Activated CD4-positive, CD25-positive, alpha-beta regulatory T cell treated with anti-CD3 and anti-CD28 coated beads, Interleukin-2, amount 50 U/mL, for 24 hours (primary cell): ENCODE results near the gene ADGRF3.
"Not testable (repeated sequence)": the region's sequence is repeated elsewhere in the genome, so short reads cannot be mapped to it uniquely, and the experiment has no call there.

Source experiments
- ATAC-seq, 2 donors: fragments of 150-1000 bp; cut with Tn5 transposase; one replicate each; pipeline ENCODE4 v1.10.0; 2021; ENCODE audit warnings: mild to moderate bottlenecking in 1 of 2, moderate library complexity in 1 of 2

The ADGRF3 gene

GRCh38 chr2:26351375-26352090 lies 4.9 kb upstream of the ADGRF3 start:
- ATAC-seq: no peak

DNA sequence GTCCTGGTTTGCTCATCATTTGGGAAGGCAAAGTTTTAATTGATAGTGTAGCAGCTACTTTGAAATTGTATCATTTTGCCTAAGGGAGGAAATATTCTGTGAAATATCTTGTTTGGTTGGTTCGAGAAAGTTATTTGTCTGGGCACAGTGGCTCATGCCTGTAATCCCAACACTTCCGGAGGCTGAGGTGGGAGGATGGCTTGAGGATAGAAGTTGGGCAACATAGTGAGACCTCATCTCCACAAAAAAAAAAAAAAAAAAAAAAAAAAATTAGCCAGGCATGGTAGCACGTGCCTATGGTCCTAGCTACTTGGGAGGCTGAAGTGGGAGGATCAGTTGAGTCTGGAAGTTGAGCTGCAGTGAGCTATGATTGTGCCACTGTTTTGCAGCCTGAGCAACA lies 3.1 kb upstream of the ADGRF3 start:
- no peak for ATAC-seq

DNA sequence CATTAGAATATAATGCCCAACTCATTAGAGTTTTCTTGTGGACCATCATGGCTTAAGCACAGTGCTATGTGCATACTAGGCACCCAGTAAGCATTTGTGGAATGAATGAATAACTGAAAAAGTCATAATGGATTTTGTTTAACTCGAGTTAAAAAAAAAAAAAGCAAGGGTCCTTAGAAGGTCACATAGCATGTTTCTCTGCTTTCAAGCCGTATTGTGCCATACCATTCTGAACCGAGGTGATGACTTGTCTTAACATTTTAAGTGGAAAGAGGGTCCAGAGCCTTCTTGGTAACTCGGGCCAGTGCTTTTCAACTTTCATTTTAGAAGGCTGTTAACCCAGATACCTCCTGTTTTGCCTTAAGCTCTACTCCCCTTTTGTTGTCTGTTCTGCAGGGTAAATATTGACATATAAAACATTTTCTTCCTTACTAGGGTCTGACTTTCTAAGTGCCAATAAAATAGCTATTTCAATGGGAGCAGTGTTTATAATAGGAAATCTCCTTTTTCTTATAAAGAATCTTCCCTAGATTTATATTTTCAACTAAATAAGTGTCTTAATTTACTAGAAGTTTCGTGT lies 787 bp upstream of the ADGRF3 start:
- no peak for ATAC-seq

- ATAC-seq: peak; percentile 95 to 96
Measured at GRCh38 chr2:26345545-26346453, 790 bp downstream of the ADGRF3 start, which contains the start of gene SELENOI. SELENOI (plus strand) TSS chr2:26346143; CDS start chr2:26346233, 90 bp downstream.

- ATAC-seq: no peak
Measured at GRCh38 chr2:26345283-26345544, 1.4 kb downstream of the ADGRF3 start.

DNA sequence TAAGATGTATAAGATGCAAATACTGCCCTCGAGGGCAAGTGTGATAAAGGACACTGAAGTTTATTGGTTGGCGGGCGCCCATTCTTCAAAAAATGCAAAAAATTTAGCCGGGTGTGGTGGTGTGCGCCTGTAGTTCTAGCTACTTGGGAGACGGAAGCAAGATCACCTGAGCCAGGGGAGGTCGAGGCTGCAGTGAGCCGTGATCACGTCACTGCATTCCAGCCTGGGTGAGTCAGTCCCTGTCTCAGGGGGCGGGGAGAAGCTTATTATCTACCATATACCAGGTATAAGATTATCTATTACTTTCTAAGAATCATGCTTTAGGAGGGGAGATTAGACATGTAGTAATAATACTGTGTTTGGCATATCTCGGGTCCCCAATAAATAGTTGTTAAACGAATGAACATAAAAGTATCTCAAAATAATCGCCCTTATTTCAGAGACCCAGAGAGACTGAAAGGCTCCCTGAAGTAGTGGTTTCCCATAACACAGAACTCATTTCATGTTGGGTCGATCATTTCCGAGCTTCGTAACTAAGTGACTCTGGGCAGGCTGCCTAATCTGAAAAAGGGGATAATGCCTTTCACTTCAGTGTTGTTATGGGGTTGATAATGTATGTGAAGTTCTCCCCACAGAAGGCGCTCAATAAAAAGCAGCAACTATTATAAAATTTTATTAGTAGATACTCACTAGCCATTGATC lies 1.9 kb downstream of the ADGRF3 start:
- no peak for ATAC-seq

DNA sequence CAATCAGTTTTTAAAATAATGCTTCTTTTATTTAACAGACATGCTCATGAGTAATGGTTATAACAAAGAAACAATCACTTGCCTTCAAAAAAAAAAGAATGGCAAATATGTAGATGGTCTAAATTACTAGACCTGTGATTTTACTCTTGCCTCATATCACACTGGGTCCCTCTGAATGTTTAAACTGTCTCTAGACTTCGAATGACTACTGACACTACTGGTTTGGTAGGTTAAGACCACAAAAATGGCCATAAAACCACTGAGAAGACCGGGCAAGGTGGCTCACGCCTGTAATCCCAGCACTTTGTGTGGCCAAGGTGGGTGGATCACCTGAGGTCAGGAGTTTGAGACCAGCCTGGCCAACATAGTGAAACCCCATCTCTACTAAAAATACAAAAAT lies 5.8 kb downstream of the ADGRF3 start:
- ATAC-seq: no peak

- ATAC-seq: no peak
Measured at GRCh38 chr2:26337298-26337697, 9.3 kb downstream of the ADGRF3 start.

GRCh38 chr2:26336719-26337118 lies 9.9 kb downstream of the ADGRF3 start:
- ATAC-seq: no peak

DNA sequence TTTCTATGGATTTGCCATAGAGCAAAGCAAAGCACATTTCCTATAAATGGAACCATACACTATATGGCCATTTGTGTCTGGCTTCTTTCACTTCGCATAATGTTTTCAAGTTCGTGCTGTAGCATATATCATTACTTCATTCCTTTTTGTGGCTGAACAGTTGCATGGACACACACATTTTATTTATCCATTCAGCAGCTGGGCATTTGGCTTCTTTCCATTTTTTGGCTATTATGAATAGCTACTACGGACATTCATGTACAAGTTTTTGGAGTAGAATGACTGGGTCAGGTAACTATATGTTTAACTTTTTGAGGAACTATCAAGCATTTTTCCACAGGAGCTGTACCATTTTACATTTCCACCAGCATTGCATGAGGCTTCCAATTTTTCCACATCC lies 11.4 kb downstream of the ADGRF3 start:
- no peak for ATAC-seq

GRCh38 chr2:26333293-26333692 lies 13.3 kb downstream of the ADGRF3 start:
- no peak for ATAC-seq

GRCh38 chr2:26331321-26331720 lies 15.3 kb downstream of the ADGRF3 start:
- not testable (repeated sequence) for ATAC-seq

GRCh38 chr2:26330604-26331003 lies 16.0 kb downstream of the ADGRF3 start:
- no peak for ATAC-seq

GRCh38 chr2:26330114-26330549 lies 16.5 kb downstream of the ADGRF3 start:
- peak; percentile 89 to 93 for ATAC-seq

- ATAC-seq: not testable (repeated sequence)
Measured at GRCh38 chr2:26329083-26329482, 17.5 kb downstream of the ADGRF3 start.

DNA sequence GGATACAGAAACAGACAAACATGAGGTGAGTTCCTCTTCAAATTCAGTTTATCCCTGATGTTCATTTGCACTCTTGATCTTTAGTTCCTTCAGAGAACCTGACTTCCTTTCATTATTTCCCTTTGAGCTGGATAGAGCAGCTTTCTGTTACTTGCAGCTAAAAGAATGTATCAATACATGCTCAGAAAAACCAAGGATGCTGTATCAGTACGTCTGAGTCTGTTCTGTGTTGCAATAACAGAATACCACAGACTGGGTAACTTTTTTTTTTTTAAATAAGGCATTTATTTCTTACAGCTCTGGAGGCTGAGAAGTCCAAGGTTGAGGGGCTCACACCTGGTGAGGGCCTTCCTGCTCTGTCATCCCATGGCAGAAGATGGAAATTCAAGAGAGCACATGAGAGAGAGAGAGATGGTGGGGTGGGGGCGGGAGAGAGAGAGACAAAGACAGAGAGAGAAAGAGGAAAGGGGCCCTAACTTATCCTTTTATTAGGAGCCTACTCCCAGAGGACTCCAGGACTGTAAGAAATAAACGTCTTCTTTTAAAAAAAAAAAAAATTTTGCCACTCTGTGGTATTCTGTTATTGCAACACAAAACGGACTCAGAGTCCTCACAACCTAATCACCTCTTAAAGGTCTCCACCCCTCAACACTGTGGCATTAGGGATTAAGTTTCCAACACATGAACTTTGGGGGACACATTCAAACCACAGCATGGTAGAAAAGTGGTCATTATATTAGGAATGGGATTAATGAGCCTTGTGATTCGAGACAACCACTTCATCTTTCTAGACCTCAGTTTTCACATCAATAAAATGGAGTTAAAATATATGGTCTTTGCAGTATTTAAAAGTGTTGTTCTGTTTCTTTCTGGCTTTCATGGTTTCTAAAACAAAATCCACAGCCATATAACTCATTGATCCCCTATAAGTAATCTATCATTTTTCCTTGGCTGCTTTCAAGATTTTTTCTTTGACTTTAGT lies 19.0 kb downstream of the ADGRF3 start:
- no peak for ATAC-seq

GRCh38 chr2:26326514-26326913 lies 20.1 kb downstream of the ADGRF3 start:
- ATAC-seq: no peak

GRCh38 chr2:26325851-26326250 lies 20.7 kb downstream of the ADGRF3 start:
- no peak for ATAC-seq

DNA sequence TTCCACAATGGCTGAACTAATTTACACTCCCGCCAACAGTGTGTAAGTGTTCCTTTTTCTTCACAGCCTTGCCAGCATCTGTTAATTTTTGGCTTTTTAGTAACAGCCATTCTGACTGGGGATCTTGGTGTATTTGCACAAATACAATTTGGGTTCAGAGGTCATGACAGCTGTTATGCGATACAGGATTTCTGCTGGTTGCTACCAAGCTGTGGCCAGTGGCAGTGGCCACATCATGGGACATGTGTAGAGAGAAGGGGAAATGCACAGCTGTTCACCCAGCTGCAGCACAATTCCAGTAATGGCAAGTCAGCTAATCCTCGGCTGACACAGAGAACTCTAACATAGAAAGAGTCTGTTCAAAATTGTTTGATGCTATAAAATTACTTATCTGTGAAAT lies 21.7 kb downstream of the ADGRF3 start:
- ATAC-seq: no peak

- not testable (repeated sequence) for ATAC-seq
Measured at GRCh38 chr2:26324479-26324878, 22.1 kb downstream of the ADGRF3 start.

GRCh38 chr2:26318950-26319349 lies 27.6 kb downstream of the ADGRF3 start:
- no peak for ATAC-seq
